ENCODE data around the gene TRIM40. TPM values are rescaled to one million over a fixed set of nuclear protein-coding genes. Genes with fewer than 3 reads are reported as not detected.
A peak's percentile ranks its signal among the peaks of the same experiment; 100 is the strongest.

TRIM40 gene
- total and polyA plus RNA-seq, 2 of the 13 experiments (the other 11 are each of a cell fraction or from before 2014, with no cell fraction given), result 0.58 TPM; not detected in 1

- TF ChIP-seq UBTF (CRISPR knock-in tag; IDR thresholded peaks at IDR 0.05) (peak; percentile 57), ZNF253 (CRISPR knock-in tag; IDR thresholded peaks at IDR 0.05; ENCODE audit: borderline replicate concordance) (no peak), FOXK2 (IDR thresholded peaks at IDR 0.05) (peak; percentile 57; the same call in 1 of the 2 replicates), ZBTB25 (CRISPR knock-in tag; IDR thresholded peaks at IDR 0.05) (no peak), ZNF83 (CRISPR knock-in tag; IDR thresholded peaks at IDR 0.05; ENCODE audit: borderline replicate concordance) (no peak), ZNF558 (CRISPR knock-in tag; IDR thresholded peaks at IDR 0.05; ENCODE audit: borderline replicate concordance) (no peak), RCOR2 (CRISPR knock-in tag; IDR thresholded peaks at IDR 0.05) (no peak), ZNF589 (CRISPR knock-in tag; conservative IDR thresholded peaks at IDR 0.05) (no peak), MEIS1 (CRISPR knock-in tag; IDR thresholded peaks at IDR 0.05; ENCODE audit: borderline replicate concordance) (peak; percentile 40; the same call in 1 of the 2 replicates), SKIL (CRISPR knock-in tag; IDR thresholded peaks at IDR 0.05; ENCODE audit: borderline replicate concordance) (no peak), HIVEP1 (CRISPR knock-in tag; IDR thresholded peaks at IDR 0.05) (peak; percentile 64; the same call in 1 of the 2 replicates), ZNF431 (CRISPR knock-in tag; IDR thresholded peaks at IDR 0.05; ENCODE audit: borderline replicate concordance, low read depth) (no peak), CENPT (CRISPR knock-in tag; IDR thresholded peaks at IDR 0.05; ENCODE audit: low read depth) (no peak), HMGA1 (CRISPR knock-in tag; conservative IDR thresholded peaks at IDR 0.05) (no peak), ZNF275 (CRISPR knock-in tag; IDR thresholded peaks at IDR 0.05; ENCODE audit: borderline replicate concordance) (no peak), ZNF609 (CRISPR knock-in tag; IDR thresholded peaks at IDR 0.05; ENCODE audit: borderline replicate concordance) (no peak)
Observed at GRCh38 chr6:30102970-30103871, 32.7 kb upstream of the TRIM40 start (continued).

Data from HepG2 (cell line).